B cell (primary cell): Measurements from ENCODE around the gene UPK3A. TPM values are rescaled to one million over a fixed set of nuclear protein-coding genes. Genes with fewer than 3 reads are reported as not detected.

Experiments
- ATAC-seq: fragments of 200-7000 bp; cut with Tn5 transposase; one replicate; pipeline ENCODE4 v1.10.0; 2021; ENCODE audit warnings: low read depth, mild to moderate bottlenecking, moderate number of reproducible peaks, moderate library complexity
- CTCF ChIA-PET: fragments of 350-600 bp; sonication (Branson Sonifier 250); formaldehyde crosslinking; loops from one replicate; lab custom pipeline; 2021; ENCODE audit warnings: antibody characterized with exemption, inconsistent platforms; lab: Charles Lee
- POLR2A ChIA-PET: fragments of 350-600 bp; sonication (Branson Sonifier 250); formaldehyde crosslinking; loops from one replicate; lab custom pipeline; 2021; ENCODE audit warnings: antibody characterized with exemption; lab: Charles Lee
- DNase-seq: peaks from one replicate; pipeline ENCODE4 v3.0.0; 2013
- H2AFZ ChIP-seq: 2 replicates; pipeline ENCODE4 v1.6.1; 2012; ENCODE audit warnings: mild to moderate bottlenecking, low read depth, low read length; ENCODE audit not compliant: insufficient read depth, poor library complexity, severe bottlenecking
- H3K27ac ChIP-seq, 2 donors: 1 replicate in 1 of 2; 2 replicates in 1 of 2; pipeline ENCODE4 v1.5.1; 2012 to 2013; ENCODE audit warnings: low read length in 2 of 2, mild to moderate bottlenecking in 2 of 2, moderate library complexity in 1 of 2
- H3K27me3 ChIP-seq, 4 experiments: fragments of 200-600 bp in 1 of 4; sonication (generic) in 1 of 4; replicated peaks in 1 of 4; 1 replicate in 2 of 4; 2 replicates in 2 of 4; pipeline versions ENCODE4 v1.6.1 to v1.7.0; 2013 to 2016; ENCODE audit warnings: low read length in 3 of 4, mild to moderate bottlenecking in 2 of 4, mixed read lengths in 1 of 4, moderate library complexity in 1 of 4; ENCODE audit not compliant: insufficient read depth in 4 of 4, control insufficient read depth in 3 of 4; ENCODE audit errors: control extremely low read depth in 1 of 4
- H3K36me3 ChIP-seq, 2 experiments: replicated peaks in 1 of 2; 1 replicate in 1 of 2; 2 replicates in 1 of 2; pipeline versions ENCODE4 v1.6.1 to v1.7.1; 2013; ENCODE audit warnings: low read length in 1 of 2; ENCODE audit not compliant: insufficient read depth in 2 of 2, control insufficient read depth in 1 of 2; ENCODE audit errors: control extremely low read depth in 1 of 2, extremely low read depth in 1 of 2
- H3K4me1 ChIP-seq, 2 donors: fragments of 200-600 bp in 1 of 2; sonication (generic) in 1 of 2; 1 replicate in 1 of 2; 2 replicates in 1 of 2; pipeline versions ENCODE4 v1.5.1 to v1.6.1; 2013 to 2017; ENCODE audit warnings: low read length in 2 of 2; ENCODE audit not compliant: control insufficient read depth in 2 of 2, insufficient read depth in 2 of 2
- H3K4me2 ChIP-seq: replicated peaks from 2 replicates; pipeline ENCODE3; 2012; ENCODE audit warnings: mild to moderate bottlenecking, low read depth, low read length; ENCODE audit not compliant: poor library complexity, severe bottlenecking
- H3K4me3 ChIP-seq, 5 experiments: fragments of 200-600 bp in 1 of 5; sonication (generic) in 1 of 5; 1 replicate in 3 of 5; 2 replicates in 2 of 5; pipeline versions ENCODE4 v1.5.1 to v1.7.0; 2011 to 2016; ENCODE audit warnings: low read length in 4 of 5, mild to moderate bottlenecking in 4 of 5, low read depth in 2 of 5, control low read depth in 1 of 5, moderate library complexity in 1 of 5; ENCODE audit not compliant: insufficient read depth in 1 of 5; ENCODE audit errors: control extremely low read depth in 1 of 5, extremely low read depth in 1 of 5
- H3K79me2 ChIP-seq: fragments of 200-600 bp; sonication (generic); one replicate; pipeline ENCODE4 v1.6.0; 2016; ENCODE audit warnings: low read length; ENCODE audit not compliant: control insufficient read depth, insufficient read depth
- H3K9ac ChIP-seq: fragments of 200-600 bp; sonication (generic); 2 replicates; pipeline ENCODE4 v1.6.1; 2017; ENCODE audit warnings: mild to moderate bottlenecking, low read length, moderate library complexity
- H3K9me3 ChIP-seq, 3 donors: one replicate each; pipeline versions ENCODE4 v1.6.1 to v1.7.1; 2013; ENCODE audit warnings: low read length in 2 of 3; ENCODE audit not compliant: control insufficient read depth in 2 of 3, insufficient read depth in 1 of 3; ENCODE audit errors: control extremely low read depth in 1 of 3
- H4K20me1 ChIP-seq: 2 replicates; pipeline ENCODE4 v1.6.0; 2012; ENCODE audit warnings: mild to moderate bottlenecking, low read length; ENCODE audit not compliant: insufficient read depth, control insufficient read depth, poor library complexity, severe bottlenecking
- H3K27ac Mint-ChIP-seq: one replicate; pipeline ENCODE4 v1.8.0; 2021; ENCODE audit warnings: mixed read lengths
- H3K27me3 Mint-ChIP-seq: one replicate; pipeline ENCODE4 v1.8.0; 2021; ENCODE audit warnings: mixed read lengths
- H3K4me1 Mint-ChIP-seq: one replicate; pipeline ENCODE4 v1.8.0; 2021; ENCODE audit warnings: mixed read lengths
- H3K4me3 Mint-ChIP-seq: one replicate; pipeline ENCODE4 v1.8.0; 2021; ENCODE audit warnings: mixed read lengths
- H3K9me3 Mint-ChIP-seq: one replicate; pipeline ENCODE4 v1.8.0; 2022; ENCODE audit warnings: mixed read lengths; ENCODE audit not compliant: insufficient read depth
- CTCF ChIP-seq: fragments of 200-600 bp; IDR thresholded peaks from one replicate; pipeline ENCODE4 v1.8.0; 2022; ENCODE audit warnings: antibody characterized with exemption, mild to moderate bottlenecking
- EZH2 ChIP-seq: IDR thresholded peaks from 2 replicates; pipeline ENCODE4 v1.6.1; 2012; ENCODE audit warnings: borderline replicate concordance, low read depth, mild to moderate bottlenecking, moderate library complexity, low read length; ENCODE audit not compliant: insufficient read depth, poor library complexity, severe bottlenecking
- WGBS: methylation state at CpG from one replicate; pipeline ENCODE4 v1.1.5; 2013; ENCODE audit warnings: missing lambda C conversion rate; ENCODE audit not compliant: insufficient coverage; 5-methylcytosine and 5-hydroxymethylcytosine counted together
- intact Hi-C: fragments of 100-400 bp; cut with micrococcal nuclease; formaldehyde crosslinking; loops from one replicate; pipeline ENCODE4 v1.10.0; 2022
- polyA plus RNA-seq: library from polyadenylated mRNA; depleted of rRNA; stranded (reverse); fragments of >200 nt; gene quantifications from 2 replicates; pipeline ENCODE4 v1.2.3, GENCODE V29; 2012
- total RNA-seq, 2 donors: library from RNA; stranded (reverse); fragments of 120-200 nt in 1 of 2; gene quantifications; 1 replicate in 1 of 2; 2 replicates in 1 of 2; pipeline versions ENCODE4 v1.2.3 to v1.2.4, GENCODE V29; 2013 to 2022

The UPK3A gene
- total and polyA plus RNA-seq, 2 donors (not counting 1 experiment from before 2014, with no cell fraction given) = not detected

GRCh38 chr22:45268167-45268957, 16.4 kb upstream of the UPK3A start:
- TF ChIP-seq EZH2 (no peak), CTCF (no peak)
- H3K27ac Mint-ChIP-seq = peak overlapping the region; percentile 37
- H3K4me1 Mint-ChIP-seq = peaks cover 33% of the 10 kb centered on the region
- H3K27ac ChIP-seq = no peak overlapping the region
- H3K4me2 ChIP-seq = peak overlapping the region; percentile 98
- H3K4me3 Mint-ChIP-seq = peak overlapping the region; percentile 89
- WGBS = under 1% methylated on average over 19 of the region's 47 CpGs
- H4K20me1 ChIP-seq = no peaks in the 10 kb centered on the region
- peaks cover 20 to 32% of the 10 kb centered on the region in 2 donors for H3K4me1 ChIP-seq
- H3K27me3 ChIP-seq = peaks cover 0 to 16% (median 7%) of the 10 kb centered on the region in 4 experiments
- H3K79me2 ChIP-seq = no peaks in the 10 kb centered on the region
- peak; percentile 5 for ATAC-seq
- peak overlapping the region; percentile 71 for H3K9ac ChIP-seq
- no peaks in the 10 kb centered on the region for H3K9me3 Mint-ChIP-seq
- intact Hi-C loops = loop anchor here (5.0 kb wide), 1 partner anchor 106 kb away; the partner anchor contains the start of gene NUP50
- peak overlapping the region; percentile 86 for H2AFZ ChIP-seq
- no peaks in the 10 kb centered on the region for H3K36me3 ChIP-seq
- no peak for DNase-seq
- peaks cover 10% of the 10 kb centered on the region for H3K27me3 Mint-ChIP-seq
- peak overlapping the region; percentile 56 to 68 (median 66) for H3K4me3 ChIP-seq
- CTCF ChIA-PET = interaction anchor here (0.6 to 4.4 kb wide), 10 partner anchors 18 to 286 kb away, joined by 3 to 28 read pairs (median 3); no protein-coding TSS in a partner anchor
- POLR2A ChIA-PET = no interaction called here
- no peaks in the 10 kb centered on the region for H3K9me3 ChIP-seq
